HEK293 (cell line): ENCODE data around the gene KRTAP10-5.

Experiments used
- CTCF ChIA-PET: fragments of 350-600 bp; formaldehyde crosslinking; extraction: SDS; loops from one replicate; lab custom pipeline; 2021; ENCODE audit warnings: antibody characterized with exemption; lab: Yijun Ruan, JAX
- POLR2A ChIA-PET: fragments of 300-600 bp; formaldehyde crosslinking; extraction: SDS; loops from one replicate; lab custom pipeline; 2020; ENCODE audit warnings: antibody characterized with exemption, inconsistent platforms; lab: Yijun Ruan, JAX
- H3K27ac ChIP-seq: fragments of 200-500 bp; sonication (Bioruptor generic); 2 replicates; pipeline ENCODE4 v1.5.1; 2014; ENCODE audit warnings: low read depth, low read length, control low read depth, inconsistent platforms; ENCODE audit errors: extremely low read depth
- H3K36me3 ChIP-seq, 2 experiments: fragments of 200-500 bp in 1 of 2; sonication (Bioruptor generic) in 1 of 2; 1 replicate in 1 of 2; 2 replicates in 1 of 2; pipeline ENCODE4 v1.5.1; 2014 to 2017; ENCODE audit warnings: inconsistent platforms in 2 of 2, low read length in 2 of 2; ENCODE audit not compliant: control insufficient read depth in 2 of 2, insufficient read depth in 1 of 2
- H3K4me1 ChIP-seq: fragments of 200-500 bp; sonication (Bioruptor generic); 2 replicates; pipeline ENCODE4 v1.5.1; 2014; ENCODE audit warnings: mild to moderate bottlenecking, low read length, inconsistent platforms; ENCODE audit not compliant: control insufficient read depth, insufficient read depth
- H3K4me3 ChIP-seq: 2 replicates; pipeline ENCODE4 v1.5.1; 2011; ENCODE audit warnings: low read depth, mild to moderate bottlenecking, control low read depth, low read length, moderate library complexity
- H3K9me3 ChIP-seq: fragments of 200-500 bp; sonication (Bioruptor generic); 2 replicates; pipeline ENCODE4 v1.5.1; 2014; ENCODE audit warnings: low read depth, low read length, inconsistent platforms; ENCODE audit not compliant: control insufficient read depth, insufficient read depth
- ATF2 ChIP-seq: fragments of 450-650 bp; formaldehyde crosslinking; IDR thresholded peaks from 2 replicates; pipeline ENCODE4 v1.5.1; 2016; ENCODE audit warnings: missing biosample characterization, missing genetic modification characterization, low read depth
- CTCF ChIP-seq: fragments of 450-650 bp; formaldehyde crosslinking; IDR thresholded peaks from 2 replicates; pipeline ENCODE4 v1.5.1; 2016; ENCODE audit warnings: missing biosample characterization, missing genetic modification characterization
- KLF9 ChIP-seq: fragments of 450-650 bp; formaldehyde crosslinking; IDR thresholded peaks from 2 replicates; pipeline ENCODE4 v1.5.1; 2016; ENCODE audit warnings: missing biosample characterization, missing genetic modification characterization, low read depth
- MEIS1 ChIP-seq: sonication (generic); formaldehyde crosslinking; IDR thresholded peaks from 2 replicates; pipeline ENCODE4 v1.8.1; 2022; ENCODE audit warnings: missing genetic modification reagents, mild to moderate bottlenecking, borderline replicate concordance
- PRDM10 ChIP-seq: fragments of 450-650 bp; formaldehyde crosslinking; IDR thresholded peaks from 2 replicates; pipeline ENCODE4 v1.5.1; 2016; ENCODE audit warnings: missing biosample characterization, missing genetic modification characterization
- SALL2 ChIP-seq: fragments of 450-650 bp; formaldehyde crosslinking; IDR thresholded peaks from 2 replicates; pipeline ENCODE4 v1.5.0; 2017; ENCODE audit warnings: missing biosample characterization, mild to moderate bottlenecking, missing genetic modification characterization, borderline replicate concordance
- YY2 ChIP-seq: fragments of 450-650 bp; formaldehyde crosslinking; IDR thresholded peaks from 2 replicates; pipeline ENCODE4 v1.5.1; 2016; ENCODE audit warnings: missing biosample characterization, missing genetic modification characterization
- ZBTB1 ChIP-seq: fragments of 450-650 bp; formaldehyde crosslinking; IDR thresholded peaks from 2 replicates; pipeline ENCODE4 v1.5.1; 2016; ENCODE audit warnings: missing biosample characterization, missing genetic modification characterization
- ZBTB17 ChIP-seq: fragments of 450-650 bp; formaldehyde crosslinking; IDR thresholded peaks from 2 replicates; pipeline ENCODE4 v1.5.1; 2016; ENCODE audit warnings: missing biosample characterization, missing genetic modification characterization
- ZBTB6 ChIP-seq: fragments of 450-650 bp; formaldehyde crosslinking; IDR thresholded peaks from 2 replicates; pipeline ENCODE4 v1.5.1; 2017; ENCODE audit warnings: missing biosample characterization, missing genetic modification characterization
- ZNF138 ChIP-seq: fragments of 450-650 bp; formaldehyde crosslinking; IDR thresholded peaks from 2 replicates; pipeline ENCODE4 v1.5.1; 2016; ENCODE audit warnings: missing biosample characterization, missing genetic modification characterization, borderline replicate concordance
- ZNF157 ChIP-seq: fragments of 450-650 bp; formaldehyde crosslinking; IDR thresholded peaks from 2 replicates; pipeline ENCODE4 v1.5.1; 2016; ENCODE audit warnings: missing biosample characterization, missing genetic modification characterization
- ZNF366 ChIP-seq: fragments of 450-650 bp; formaldehyde crosslinking; conservative IDR thresholded peaks from 2 replicates; pipeline ENCODE4 v1.5.1; 2016; ENCODE audit warnings: missing biosample characterization, missing genetic modification characterization
- ZNF391 ChIP-seq: fragments of 450-650 bp; formaldehyde crosslinking; IDR thresholded peaks from 2 replicates; pipeline ENCODE4 v1.5.1; 2016; ENCODE audit warnings: low read depth, missing biosample characterization, missing genetic modification characterization, borderline replicate concordance
- ZNF473 ChIP-seq: fragments of 450-650 bp; formaldehyde crosslinking; IDR thresholded peaks from 2 replicates; pipeline ENCODE4 v1.5.1; 2017; ENCODE audit warnings: missing biosample characterization, missing genetic modification characterization
- ZNF530 ChIP-seq: fragments of 450-650 bp; formaldehyde crosslinking; IDR thresholded peaks from 2 replicates; pipeline ENCODE4 v1.5.1; 2016; ENCODE audit warnings: low read depth, missing biosample characterization, missing genetic modification characterization
- ZNF544 ChIP-seq: fragments of 450-650 bp; formaldehyde crosslinking; IDR thresholded peaks from 2 replicates; pipeline ENCODE4 v1.5.0; 2017; ENCODE audit warnings: missing biosample characterization, missing genetic modification characterization
- ZNF623 ChIP-seq: fragments of 450-650 bp; formaldehyde crosslinking; IDR thresholded peaks from 2 replicates; pipeline ENCODE4 v1.5.1; 2016; ENCODE audit warnings: missing biosample characterization, missing genetic modification characterization
- ZNF639 ChIP-seq: fragments of 450-650 bp; formaldehyde crosslinking; IDR thresholded peaks from 2 replicates; pipeline ENCODE4 v1.5.1; 2016; ENCODE audit warnings: missing biosample characterization, missing genetic modification characterization
- ZNF658 ChIP-seq: fragments of 450-650 bp; formaldehyde crosslinking; IDR thresholded peaks from 2 replicates; pipeline ENCODE4; 2016; ENCODE audit warnings: missing biosample characterization, missing genetic modification characterization
- ZNF837 ChIP-seq: fragments of 450-650 bp; formaldehyde crosslinking; IDR thresholded peaks from 2 replicates; pipeline ENCODE4 v1.5.1; 2016; ENCODE audit warnings: missing biosample characterization, missing genetic modification characterization

The KRTAP10-5 gene

GRCh38 chr21:44530903-44531605, 49.4 kb downstream of the KRTAP10-5 start:
- Histone ChIP-seq H3K9me3 (no peaks in the 10 kb centered on the region), H3K27ac (no peak overlapping the region), H3K4me3 (no peak overlapping the region), H3K36me3 (no peaks in the 10 kb centered on the region), H3K4me1 (no peaks in the 10 kb centered on the region)
- CTCF ChIA-PET, result no interaction called here
- no peak for TF ChIP-seq SALL2 (tag by site-specific recombination)
- TF ChIP-seq ATF2 (tag by site-specific recombination), result no peak
- no peak for TF ChIP-seq YY2 (tag by site-specific recombination)
- no peak for TF ChIP-seq CTCF (tag by site-specific recombination)
- no peak for TF ChIP-seq ZNF391 (tag by site-specific recombination)
- no peak for TF ChIP-seq ZNF530 (tag by site-specific recombination)
- no peak for TF ChIP-seq ZNF544 (tag by site-specific recombination)
- TF ChIP-seq MEIS1 (CRISPR knock-in tag), result no peak
- no peak for TF ChIP-seq ZBTB1 (tag by site-specific recombination)
- no peak for TF ChIP-seq ZBTB6 (tag by site-specific recombination)
- POLR2A ChIA-PET, result no interaction called here

- Histone ChIP-seq H3K36me3 (no peaks in the 10 kb centered on the region), H3K9me3 (no peaks in the 10 kb centered on the region), H3K27ac (no peak overlapping the region), H3K4me3 (no peak overlapping the region), H3K4me1 (no peaks in the 10 kb centered on the region)
- ChIA-PET CTCF (interaction anchor here (0.9 kb wide), 1 partner anchor 20 kb away, joined by 3 read pairs; no protein-coding TSS in a partner anchor), POLR2A (no interaction called here)
- TF ChIP-seq ZBTB17 (tag by site-specific recombination) (peak; percentile 98), ZNF157 (tag by site-specific recombination) (no peak), ZNF473 (no peak), ZNF366 (tag by site-specific recombination) (peak; percentile 100), ZNF138 (no peak), CTCF (tag by site-specific recombination) (no peak), PRDM10 (tag by site-specific recombination) (no peak), ZNF639 (tag by site-specific recombination) (no peak), ZNF837 (tag by site-specific recombination) (no peak), ZNF658 (tag by site-specific recombination) (no peak), ZNF623 (tag by site-specific recombination) (no peak), KLF9 (no peak), ZNF391 (tag by site-specific recombination) (no peak)
Measured at GRCh38 chr21:44530221-44530902, 50.0 kb downstream of the KRTAP10-5 start.
